Left kidney (tissue), 2 donors: ENCODE data around the gene CDK13. TPM values are rescaled to one million over a fixed set of nuclear protein-coding genes. Genes with fewer than 3 reads are reported as not detected.
"Not testable (repeated sequence)": the region's sequence is repeated elsewhere in the genome, so short reads cannot be mapped to it uniquely, and the experiment has no call there.

Experiments used
- DNase-seq: peaks from one replicate; pipeline ENCODE4 v3.0.0-alpha.2; 2013
- polyA plus RNA-seq: library from polyadenylated mRNA; unstranded; fragments of 120-200 nt; gene quantifications from one replicate; pipeline ENCODE4 v1.2.1, GENCODE V29; 2013; ENCODE audit not compliant: insufficient read length

Gene CDK13
- polyA plus RNA-seq, 1 donor, result 87.4 TPM

DNA sequence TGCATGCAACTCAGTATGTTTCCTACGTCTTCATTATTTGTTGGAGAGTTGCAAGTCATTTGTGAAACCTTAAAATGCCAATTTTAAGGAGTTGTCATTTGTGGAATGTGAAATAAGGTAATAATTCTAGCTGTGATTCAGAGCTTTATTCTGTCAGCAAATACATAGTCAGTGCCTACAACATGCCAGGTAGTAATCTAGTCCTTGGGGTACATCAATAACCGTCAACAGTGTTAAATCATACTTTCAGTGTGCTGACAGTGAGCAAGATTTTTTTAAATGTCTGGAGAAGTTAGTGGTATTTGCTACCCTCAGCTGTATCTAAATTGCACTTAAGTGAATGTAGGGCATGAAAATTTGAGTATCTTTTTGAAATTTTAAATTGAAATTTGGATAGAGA, 147.7 kb downstream of the CDK13 start:
- no peak for DNase-seq

DNA sequence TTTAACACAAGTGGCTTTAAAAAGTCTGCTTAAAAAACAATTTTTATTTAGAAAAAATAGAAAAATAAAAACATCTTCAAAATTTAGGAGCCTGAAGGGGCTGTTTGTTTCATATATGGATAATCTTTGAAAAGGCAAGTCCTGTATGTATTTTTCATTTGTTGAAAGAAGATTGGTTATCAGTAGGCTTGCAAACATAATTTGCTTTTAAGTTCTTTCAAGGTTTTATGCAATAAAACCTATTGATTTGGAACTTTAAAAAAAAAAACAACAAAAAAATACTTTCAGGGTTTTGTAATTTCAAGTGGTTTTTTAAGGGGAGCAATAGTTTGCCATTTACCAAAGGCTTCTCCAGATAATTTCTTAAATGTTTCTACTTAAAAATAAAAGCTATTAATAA, 148.8 kb downstream of the CDK13 start:
- no peak for DNase-seq

DNA sequence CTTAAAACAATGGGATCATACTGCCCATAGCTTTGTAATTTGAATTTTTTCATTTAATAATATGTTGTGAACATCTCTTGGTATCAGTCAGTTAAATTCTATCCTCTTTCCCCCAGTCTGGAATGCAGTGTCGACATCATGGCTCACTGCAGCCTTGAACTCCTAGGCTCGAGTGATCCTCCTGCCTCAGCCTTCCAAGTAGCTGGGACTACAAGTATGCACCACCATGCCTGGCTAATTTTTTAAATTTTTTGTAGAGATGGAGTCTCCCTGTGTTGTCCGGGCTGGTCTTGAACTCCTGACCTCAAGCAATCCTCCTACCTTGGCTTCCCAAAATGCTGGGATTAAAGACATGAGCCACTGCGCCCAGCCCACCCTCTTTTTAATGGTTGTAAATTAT, 149.8 kb downstream of the CDK13 start:
- DNase-seq, result no peak

DNA sequence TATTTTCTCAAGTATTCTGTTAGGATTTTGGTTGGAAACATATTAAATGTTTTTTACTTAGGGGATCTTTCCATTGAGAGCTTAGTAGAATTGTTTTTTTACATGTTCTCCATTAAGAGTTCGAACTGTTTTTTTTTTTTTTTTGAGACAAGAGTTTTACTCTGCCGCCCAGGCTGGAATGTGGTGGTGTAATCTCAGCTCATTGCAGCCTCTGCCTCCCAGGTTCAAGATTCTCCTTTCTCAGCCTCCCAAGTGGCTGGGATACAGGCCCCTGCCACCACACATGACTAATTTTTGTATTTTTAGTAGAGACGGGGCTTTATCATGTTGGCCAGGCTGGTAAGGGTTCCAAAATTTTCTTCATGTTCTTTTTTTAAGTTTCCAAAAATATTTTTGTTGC, 151.1 kb downstream of the CDK13 start:
- DNase-seq, result no peak

DNA sequence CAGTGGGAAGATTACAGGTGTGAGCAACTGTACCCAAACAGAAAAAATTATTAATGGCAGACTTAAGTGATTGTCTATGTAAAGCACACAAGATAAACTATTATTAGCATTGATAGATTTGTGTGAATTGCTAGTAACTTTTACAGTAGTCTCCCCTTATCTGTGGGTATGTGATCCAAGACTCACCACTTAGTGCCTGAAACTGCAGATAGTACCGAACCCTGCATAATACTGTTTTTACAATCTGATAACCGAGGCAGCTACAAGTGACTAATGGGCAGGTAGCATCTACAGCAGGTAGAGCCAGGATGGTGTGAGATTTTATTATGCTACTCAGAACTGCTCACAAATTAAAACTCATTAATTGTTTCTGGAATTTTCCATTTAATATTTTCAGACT, 152.8 kb downstream of the CDK13 start:
- DNase-seq, result no peak

DNA sequence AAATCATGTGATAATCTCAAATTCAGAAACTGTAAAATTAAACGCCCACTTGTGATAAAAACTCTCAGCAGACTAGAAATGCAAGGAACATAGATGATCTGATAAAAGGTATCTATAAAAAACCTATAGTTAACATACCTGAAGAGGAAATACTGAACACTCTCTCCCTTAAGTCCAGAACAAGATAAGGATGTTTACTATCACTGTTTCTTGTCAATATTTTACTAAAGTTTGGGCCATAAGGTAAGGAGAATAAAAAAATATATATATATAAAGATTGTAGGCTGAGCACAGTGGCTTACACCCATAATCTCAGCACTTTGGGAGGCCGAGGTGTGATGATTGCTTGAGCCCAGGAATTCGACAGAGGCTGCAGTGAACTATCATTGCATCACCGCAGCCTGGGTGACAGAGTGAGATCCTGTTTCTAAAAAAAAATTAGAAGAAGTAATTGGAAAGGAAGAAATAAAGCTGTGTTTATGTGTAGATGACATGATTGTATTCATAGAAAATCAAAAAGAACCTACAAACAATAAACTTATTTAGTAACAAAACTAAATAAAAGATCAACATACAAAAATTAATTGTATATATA, 155.9 kb downstream of the CDK13 start:
- no peak for DNase-seq

DNA sequence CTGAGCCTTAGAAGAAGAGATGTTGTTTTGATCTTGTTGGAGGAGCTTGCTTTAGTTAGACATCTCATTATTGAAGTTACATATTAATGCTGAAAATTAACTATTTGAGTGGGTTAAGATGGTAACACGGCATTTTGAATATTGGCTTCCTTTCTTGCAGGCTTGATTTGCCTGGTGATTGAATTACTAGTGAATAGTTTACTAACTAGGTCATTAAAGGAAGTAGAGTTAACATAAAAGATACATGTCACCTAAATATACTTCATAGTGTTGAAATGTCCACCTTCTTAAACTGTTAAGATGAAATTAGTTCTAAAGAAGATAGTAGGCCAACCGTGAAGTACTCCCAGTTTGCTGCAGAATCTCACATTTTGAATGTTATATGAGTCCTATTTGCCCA, 165.9 kb downstream of the CDK13 start:
- no peak for DNase-seq

DNA sequence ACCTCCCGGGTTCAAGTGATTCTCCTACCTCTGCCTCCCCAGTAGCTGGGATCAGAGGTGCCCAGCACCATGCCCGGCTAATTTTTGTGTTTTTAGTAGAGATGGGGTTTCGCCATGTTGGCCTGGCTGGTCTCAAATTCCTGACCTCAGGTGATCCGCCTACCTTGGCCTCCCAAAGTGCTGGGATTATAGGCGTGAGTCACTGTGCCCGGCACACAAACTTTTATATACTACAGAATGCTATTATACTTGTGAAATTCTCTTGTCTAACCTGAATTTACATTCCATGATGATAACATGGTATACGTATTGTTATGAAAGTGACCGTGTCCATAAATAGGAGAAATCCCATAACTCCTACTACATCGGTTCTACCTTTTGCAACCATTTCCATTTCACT, 167.1 kb downstream of the CDK13 start:
- DNase-seq, result not testable (repeated sequence)

DNA sequence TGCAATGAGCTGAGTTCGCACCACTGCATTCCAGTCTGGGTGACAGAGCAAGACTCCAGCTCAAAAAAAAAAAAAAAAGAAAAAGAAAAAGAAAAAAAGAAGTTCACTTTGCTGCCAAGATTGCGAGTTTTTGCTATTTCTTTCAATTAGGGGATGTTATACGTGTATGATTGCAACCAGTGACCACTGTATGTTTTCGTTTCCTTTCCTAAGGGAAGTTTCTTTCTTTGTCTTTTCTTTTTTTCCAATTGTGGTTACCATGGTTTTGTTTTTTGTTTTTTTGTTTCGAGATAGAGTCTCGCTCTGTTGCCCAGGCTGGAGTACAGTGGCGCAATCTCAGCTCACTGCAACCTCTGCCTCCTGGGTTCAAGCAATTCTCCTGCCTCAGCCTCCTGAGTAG, 168.1 kb downstream of the CDK13 start:
- not testable (repeated sequence) for DNase-seq

DNA sequence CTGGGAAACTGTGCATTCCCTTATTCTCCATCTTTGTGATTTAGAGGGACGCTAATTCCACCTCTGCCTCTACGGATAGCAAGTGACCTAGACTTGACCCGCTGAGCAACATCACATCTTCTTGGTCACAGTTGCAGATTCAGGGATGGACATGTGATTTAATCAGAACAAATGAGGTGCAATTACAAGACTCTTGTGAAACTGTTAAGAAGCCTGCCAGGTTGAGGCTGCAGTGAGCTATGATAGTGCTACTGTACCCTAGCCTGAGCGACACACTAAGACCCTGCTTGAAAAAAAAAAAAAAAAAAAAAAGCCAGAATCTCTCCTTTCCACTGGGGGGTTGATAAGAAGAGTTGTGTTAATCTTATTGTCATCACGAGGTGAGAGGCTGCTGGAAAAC, 170.0 kb downstream of the CDK13 start:
- DNase-seq, result no peak

DNA sequence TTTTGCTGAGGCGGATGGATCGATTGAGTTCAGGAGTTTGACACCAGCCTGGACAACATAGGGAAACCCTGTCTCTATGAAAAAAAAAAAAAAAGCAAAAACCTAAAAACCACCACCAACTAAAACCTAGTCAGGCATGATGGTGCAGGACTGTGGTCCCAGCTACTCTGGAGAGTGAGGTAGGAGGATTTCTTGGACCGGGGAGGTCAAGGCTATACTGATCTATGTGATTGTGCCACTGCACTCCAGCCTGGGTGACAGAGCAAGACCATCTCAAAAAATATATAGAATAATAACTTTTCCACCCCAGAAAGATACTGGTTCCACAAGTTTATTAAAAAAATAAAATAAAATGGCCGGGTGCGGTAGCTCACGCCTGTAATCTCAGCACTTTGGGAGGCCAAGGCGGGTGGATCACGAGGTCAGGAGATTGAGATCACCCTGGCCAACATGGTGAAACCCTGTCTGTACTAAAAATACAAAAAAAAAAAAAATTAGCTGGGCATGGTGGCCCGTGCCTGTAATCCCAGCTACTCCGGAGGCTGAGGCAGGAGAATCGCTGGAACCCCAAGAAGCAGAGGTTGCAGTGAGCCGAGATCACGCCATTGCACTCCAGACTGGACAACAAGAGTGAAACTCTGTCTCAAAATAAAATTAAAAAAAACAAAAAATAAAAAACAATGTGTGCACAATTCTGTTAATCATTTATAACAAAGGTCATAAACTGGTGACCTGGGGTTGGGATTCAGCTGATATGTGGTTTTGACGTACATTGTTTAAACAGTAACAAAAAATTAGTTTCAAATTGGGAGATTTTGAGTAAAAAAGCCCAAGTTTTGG, 172.3 kb downstream of the CDK13 start:
- DNase-seq, result not testable (repeated sequence)

DNA sequence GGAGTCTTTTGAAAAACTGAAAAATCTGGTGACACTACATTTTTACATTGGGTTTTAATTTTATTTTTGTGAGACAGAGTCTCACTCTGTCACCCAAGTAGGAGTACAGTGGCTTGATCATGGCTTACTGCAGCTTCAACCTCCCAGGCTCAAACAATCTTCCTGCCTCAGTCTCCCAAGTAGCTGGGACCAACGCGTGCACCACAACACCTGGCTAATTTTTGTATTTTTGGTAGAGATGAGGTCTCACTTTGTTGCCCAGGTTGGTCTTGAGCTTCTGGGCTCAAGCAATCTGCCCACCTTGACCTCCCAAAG, 172.8 kb downstream of the CDK13 start:
- no peak for DNase-seq

DNA sequence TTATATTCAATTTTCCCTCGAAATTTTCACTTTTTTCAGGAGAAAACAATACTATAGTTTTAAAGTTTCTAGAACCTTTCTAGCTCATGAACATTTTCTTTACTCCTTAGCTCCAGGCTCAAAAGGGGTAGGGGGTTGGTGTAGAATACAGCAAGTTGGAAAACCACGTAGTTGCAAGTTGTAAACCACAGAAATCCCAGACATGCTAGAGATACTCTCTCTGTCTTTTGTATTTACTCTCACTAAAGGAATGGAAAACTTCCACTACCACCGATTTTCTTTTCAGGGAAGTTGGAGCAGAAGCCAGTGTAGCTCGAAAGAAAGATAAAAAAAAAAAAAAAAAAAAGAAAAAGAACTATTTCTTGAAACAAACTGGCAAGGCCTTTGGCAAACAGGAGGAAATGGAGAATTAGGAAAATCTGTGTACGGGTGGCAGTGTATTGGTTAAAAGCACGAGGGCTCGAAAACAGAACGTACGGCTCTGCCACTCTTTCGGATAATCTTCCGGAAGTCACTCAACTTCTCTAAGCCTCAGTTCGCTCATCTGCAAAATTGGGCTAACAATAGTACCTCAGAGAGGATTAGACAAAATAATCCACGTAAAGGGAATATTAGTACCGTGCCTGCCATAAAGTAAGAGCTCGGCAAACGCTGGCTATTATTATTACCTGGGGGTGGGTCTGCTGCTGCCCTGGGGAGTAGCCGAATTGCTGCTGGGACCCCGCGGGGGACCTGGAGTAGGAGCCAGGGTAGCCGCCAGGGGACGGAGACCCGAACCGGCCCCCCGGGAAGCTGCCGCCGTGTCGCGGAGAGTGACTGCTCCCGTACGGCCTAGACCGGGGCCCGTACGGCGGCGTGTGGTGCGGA, 183.7 kb downstream of the CDK13 start:
- peak; percentile 14 for DNase-seq

DNA sequence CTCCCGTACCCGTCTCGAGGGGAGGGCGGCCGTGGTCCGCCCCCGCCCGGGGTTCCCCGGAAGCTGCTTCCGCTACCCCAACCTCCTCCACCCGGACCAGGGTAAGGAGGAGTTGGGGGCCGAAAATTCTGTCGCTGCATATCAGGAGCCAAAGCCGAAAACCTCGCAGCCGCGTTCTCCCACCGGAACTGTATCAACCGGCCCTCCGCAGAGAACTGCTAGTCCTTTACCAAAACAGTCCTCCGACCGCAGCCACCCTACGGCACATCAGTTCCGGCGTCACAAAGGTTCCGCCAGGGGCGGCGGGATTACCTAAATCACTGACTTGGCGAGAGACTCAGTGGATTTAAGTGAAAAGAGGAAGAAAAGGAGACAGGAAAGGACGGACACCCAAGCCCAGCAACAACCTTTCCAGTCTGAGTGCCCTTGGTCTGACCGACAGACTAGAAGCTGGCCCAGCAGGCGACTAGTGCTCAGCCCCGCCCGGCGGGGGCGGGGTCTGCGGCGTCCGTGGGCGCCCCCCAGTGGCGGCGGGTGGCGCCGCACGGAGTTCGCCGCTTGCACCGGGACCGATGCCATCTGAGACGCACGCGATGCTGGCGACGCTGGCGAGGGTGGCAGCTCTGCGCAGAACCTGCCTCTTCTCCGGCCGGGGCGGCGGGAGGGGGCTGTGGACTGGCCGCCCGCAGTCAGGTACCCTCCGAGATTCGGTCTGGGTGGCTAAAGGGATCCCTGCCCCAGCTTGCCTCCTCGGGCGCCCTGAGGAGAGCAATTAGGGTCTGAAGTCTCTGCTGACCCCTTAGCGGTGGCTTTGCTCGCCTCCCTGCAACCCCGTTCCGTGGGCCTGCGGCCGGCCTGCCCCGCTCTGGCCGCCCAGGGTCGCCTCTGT, 184.6 kb downstream of the CDK13 start, which contains the start of the genes MPLKIP and SUGCT:
Gene MPLKIP (minus strand): TSS at position 195 of the 889 bp plus-strand sequence. CDS start 55 bp downstream, at position 140.
Gene SUGCT (plus strand): TSS at position 578 of the 889 bp plus-strand sequence.
- DNase-seq, result peak; percentile 91

DNA sequence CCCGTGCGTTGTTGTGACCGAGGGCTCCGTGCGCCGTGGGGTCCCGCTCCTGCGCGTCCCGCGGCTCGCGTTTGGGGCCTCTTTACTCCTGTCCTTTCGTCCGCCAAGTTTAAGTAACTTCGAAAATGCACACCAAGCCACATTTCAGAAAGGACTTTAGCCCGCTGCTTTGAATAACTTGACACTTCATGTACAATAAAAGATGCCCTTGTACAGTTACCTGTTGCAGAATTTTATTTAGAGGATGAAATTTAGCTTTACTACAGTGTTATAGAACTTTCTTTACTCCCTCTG, 185.2 kb downstream of the CDK13 start:
- DNase-seq, result peak; percentile 44

DNA sequence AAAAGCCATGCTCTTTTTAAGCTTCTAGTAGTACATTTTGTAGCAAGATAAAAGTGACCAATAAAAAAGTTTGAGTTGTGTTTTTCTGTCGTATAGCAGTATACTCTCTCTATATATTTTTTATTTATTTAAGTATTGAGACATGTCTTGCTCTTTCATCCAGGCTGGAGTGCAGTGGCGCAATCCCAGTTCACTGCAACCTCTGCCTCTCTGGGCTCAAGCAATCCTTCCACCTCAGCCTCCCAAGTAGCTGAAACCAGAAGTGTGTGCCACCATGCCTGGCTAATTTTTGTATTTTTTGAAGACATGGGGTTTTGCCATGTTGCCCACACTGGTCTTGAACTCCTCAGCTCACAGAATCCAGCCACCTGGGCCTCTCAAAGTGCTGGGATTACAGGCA, 187.5 kb downstream of the CDK13 start:
- no peak for DNase-seq

DNA sequence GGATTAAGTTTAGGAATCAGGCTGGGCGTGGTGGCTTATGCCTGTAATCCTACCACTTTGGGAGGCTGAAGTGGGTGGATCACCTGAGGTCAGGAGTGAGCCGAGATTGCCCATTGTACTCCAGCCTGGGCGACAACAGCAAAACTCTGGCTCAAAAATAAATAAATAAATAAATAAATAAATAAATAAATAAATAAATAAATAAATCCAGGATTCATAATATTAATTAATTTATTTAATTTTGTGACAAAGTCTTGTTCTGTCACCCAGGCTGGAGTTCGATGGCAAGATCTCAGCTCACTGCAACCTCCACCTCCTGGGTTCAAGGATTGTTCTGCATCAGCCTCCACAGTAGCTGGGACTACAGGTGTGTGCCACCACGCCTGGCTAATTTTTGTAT, 188.9 kb downstream of the CDK13 start:
- no peak for DNase-seq

DNA sequence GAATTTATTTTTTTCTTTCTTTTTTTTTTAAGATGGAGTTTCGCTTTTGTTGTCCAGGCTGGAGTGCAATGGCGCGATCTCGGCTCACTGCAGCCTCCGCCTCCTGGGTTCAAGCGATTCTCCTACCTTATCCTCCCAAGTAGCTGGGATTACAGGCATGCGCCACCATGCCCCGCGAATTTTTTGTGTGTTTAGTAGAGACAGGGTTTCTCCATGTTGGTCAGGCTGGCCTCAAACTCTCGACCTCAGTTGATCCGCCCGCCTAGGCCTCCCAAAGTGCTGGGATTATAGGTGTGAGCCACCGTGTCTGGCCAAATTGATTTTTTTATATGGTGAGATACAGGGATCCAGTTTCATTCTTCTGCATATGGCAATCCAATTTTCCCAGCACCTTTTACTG, 189.8 kb downstream of the CDK13 start:
- not testable (repeated sequence) for DNase-seq

DNA sequence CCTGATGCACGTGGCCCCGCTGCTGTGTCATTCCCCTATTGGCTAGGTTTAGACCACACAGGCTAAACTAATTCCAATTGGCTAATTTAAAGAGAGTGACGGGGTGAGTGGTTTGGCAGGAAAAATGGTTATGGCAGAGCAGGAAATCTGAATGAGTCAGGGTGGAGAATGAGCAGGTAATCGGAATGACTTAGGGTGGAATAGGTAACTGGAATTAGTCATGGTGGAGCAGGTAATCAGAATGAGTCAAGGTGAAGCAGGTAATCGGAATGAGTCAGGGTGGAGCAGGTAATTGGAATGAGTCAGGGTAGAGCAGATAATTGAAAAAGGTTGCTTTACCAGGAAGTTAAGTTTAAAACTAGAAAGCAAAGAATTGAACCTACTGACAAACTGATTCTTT, 191.9 kb downstream of the CDK13 start:
- DNase-seq, result not testable (repeated sequence)

DNA sequence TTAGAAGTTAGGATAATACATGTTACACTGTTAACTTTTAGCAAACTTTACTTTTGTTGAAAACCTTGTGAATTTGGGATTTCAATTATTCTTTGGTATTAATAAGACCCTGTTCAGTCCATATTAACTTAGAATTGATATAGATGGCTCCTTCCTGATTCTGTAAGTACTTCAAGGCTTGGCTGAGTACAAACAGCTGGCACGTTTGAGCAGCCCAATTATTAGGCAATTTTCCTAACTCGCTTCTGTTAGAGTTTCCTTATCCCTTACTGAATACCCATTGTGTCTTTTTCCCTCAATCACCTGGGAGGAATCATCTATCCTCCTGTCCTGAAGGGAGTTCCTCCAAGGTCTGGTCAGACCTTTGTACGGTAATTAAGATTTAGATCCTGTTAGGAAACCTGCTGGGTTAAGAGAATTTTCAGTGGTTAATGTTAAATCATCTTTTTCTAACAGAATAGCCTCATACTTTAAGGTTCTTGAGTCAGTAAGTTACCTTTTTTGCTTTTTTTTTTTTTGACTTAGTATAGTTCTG, 195.6 kb downstream of the CDK13 start:
- not testable (repeated sequence) for DNase-seq

DNA sequence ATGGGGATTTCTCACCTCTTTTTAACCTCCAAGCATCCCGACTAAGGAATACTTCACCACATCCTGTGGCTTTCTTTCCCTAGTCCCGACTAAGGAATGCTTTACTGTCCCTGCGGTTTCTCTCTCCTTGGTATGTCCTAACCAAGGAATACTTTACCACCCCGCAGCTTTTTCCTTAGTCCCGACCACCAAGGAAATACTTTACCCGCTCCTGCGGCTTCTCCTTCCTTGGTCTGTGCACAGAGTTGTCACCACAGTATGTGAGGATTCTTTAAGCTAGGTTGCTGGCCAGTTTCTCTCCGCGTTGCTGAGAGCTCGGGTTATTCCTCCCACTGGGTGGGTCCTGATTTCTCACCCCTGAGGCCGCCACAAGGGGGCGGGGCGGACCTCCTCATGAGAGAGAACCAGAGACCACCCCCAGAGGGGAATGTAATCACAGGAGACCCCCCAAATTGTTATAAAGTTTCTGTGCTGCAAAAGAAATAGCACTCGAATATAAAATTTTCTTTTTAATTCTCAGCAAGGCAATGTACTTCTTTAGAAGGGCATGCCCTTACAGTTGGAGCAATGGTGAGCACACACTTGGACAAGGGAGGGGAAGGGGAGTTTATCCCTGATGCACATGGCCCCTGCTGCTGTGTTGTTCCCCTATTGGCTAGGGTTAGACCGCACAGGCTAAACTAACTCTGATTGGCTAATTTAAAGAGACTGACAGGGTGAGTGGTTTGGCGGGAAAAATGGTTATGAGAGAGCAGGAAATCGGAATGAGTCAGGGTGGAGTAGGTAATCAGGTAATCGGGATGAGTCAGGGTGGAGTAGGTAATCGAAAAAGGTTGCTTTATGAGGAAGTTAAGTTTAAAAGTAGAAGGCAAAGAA, 197.6 kb downstream of the CDK13 start:
- DNase-seq, result no peak
